Measurements from ENCODE around the gene VPS13C. TPM values are rescaled to one million over a fixed set of nuclear protein-coding genes. Genes with fewer than 3 reads are reported as not detected.

Gene VPS13C
- total RNA-seq, 1 experiment from 2014 or later = 180 TPM

- no peak overlapping the region for H3K4me2 ChIP-seq (ENCODE audit: low read depth, low read length, poor library complexity, severe bottlenecking)
- H3K9me3 ChIP-seq (ENCODE audit: low read length) = no peaks in the 10 kb centered on the region
- H3K4me3 ChIP-seq (ENCODE audit: low read length) = no peak overlapping the region
- no peaks in the 10 kb centered on the region for H3K36me3 ChIP-seq (ENCODE audit: insufficient read depth, low read length)
- no peak overlapping the region for H3K27ac ChIP-seq (ENCODE audit: low read length)
- no peak overlapping the region for H2AFZ ChIP-seq (ENCODE audit: low read length)
- H4K20me1 ChIP-seq (ENCODE audit: insufficient read depth, low read depth, low read length) = no peaks in the 10 kb centered on the region
- no peaks in the 10 kb centered on the region for H3K4me1 ChIP-seq (ENCODE audit: low read length)
- DNase-seq = no peak
- no peak overlapping the region for H3K9ac ChIP-seq (ENCODE audit: low read length)
- H3K79me2 ChIP-seq (ENCODE audit: low read length) = no peaks in the 10 kb centered on the region
- H3K27me3 ChIP-seq (ENCODE audit: low read length) = no peaks in the 10 kb centered on the region
- no peaks in the 10 kb centered on the region for H3K9me2 ChIP-seq (replicated peaks; ENCODE audit: insufficient read depth, low read length)
These were observed 247.8 kb downstream of the VPS13C start for GRCh38 chr15:61812476-61812875.

GRCh38 chr15:61811952-61812351 is 248.3 kb downstream of the VPS13C start:
- Histone ChIP-seq H3K4me3 (ENCODE audit: low read length) (no peak overlapping the region), H3K9me3 (ENCODE audit: low read length) (no peaks in the 10 kb centered on the region), H2AFZ (ENCODE audit: low read length) (no peak overlapping the region), H4K20me1 (ENCODE audit: insufficient read depth, low read depth, low read length) (no peaks in the 10 kb centered on the region), H3K36me3 (ENCODE audit: insufficient read depth, low read length) (no peaks in the 10 kb centered on the region), H3K9ac (ENCODE audit: low read length) (no peak overlapping the region), H3K27me3 (ENCODE audit: low read length) (no peaks in the 10 kb centered on the region), H3K4me2 (ENCODE audit: low read depth, low read length, poor library complexity, severe bottlenecking) (no peak overlapping the region), H3K27ac (ENCODE audit: low read length) (no peak overlapping the region), H3K9me2 (replicated peaks; ENCODE audit: insufficient read depth, low read length) (no peaks in the 10 kb centered on the region), H3K4me1 (ENCODE audit: low read length) (no peaks in the 10 kb centered on the region), H3K79me2 (ENCODE audit: low read length) (no peaks in the 10 kb centered on the region)
- no peak for DNase-seq

DNA sequence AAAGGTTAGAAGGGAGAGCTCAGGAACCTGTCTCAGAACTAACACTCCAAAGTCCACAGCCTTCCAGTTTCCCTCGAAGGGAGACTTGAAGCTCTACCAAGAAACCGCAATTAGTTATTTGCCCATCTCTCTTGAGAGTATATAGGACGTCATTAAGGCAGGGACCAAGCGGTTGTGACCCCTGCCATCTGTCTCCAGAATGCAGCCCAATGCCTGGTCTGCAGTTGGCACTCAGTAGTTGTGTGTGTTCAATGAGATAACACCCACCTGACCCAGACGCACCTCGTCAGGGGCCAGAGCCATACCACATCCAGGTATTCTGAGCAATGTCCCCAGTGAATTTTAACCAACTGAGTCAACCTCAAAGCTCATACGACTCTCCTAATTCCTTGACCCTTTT is 251.0 kb downstream of the VPS13C start:
- no peak for DNase-seq
- Histone ChIP-seq H3K79me2 (ENCODE audit: low read length) (no peaks in the 10 kb centered on the region), H3K9me2 (replicated peaks; ENCODE audit: insufficient read depth, low read length) (no peaks in the 10 kb centered on the region)

DNA sequence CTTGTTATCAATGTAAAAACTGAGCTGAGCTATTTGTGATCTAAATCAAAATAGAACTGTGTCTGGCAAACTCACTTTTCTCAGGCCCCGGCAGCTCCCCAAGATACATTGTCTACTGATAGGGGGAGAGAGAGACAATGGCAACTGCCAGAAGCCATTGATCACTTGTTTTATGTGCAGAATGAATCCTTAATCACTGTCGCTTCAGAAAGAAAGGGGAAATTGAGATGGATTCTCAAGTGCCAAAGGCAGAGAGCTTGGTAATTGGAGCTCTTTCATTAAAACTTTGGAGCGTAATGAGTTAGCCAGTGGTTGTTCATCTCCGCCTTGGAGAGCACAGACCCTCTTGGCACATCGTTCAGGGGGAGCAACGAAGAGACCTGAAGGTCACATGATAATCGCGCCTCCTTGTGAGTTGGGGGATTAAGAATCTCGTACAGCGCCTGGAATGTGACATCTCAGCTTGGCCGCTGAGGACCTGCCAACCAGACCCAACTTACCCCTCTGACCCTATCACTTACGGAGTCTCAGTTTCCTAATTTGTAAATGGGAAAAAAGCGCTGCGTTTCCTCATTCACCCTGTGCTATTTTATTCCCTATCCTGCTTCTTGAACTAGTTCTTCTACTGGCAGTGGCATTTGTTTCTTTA is 252.8 kb downstream of the VPS13C start:
- no peak for DNase-seq
- Histone ChIP-seq H3K9me2 (replicated peaks; ENCODE audit: insufficient read depth, low read length) (no peaks in the 10 kb centered on the region), H3K79me2 (ENCODE audit: low read length) (no peaks in the 10 kb centered on the region), H3K4me1 (ENCODE audit: low read length) (no peaks in the 10 kb centered on the region), H3K9me3 (ENCODE audit: low read length) (no peaks in the 10 kb centered on the region), H3K9ac (ENCODE audit: low read length) (no peak overlapping the region), H3K27ac (ENCODE audit: low read length) (no peak overlapping the region), H4K20me1 (ENCODE audit: insufficient read depth, low read depth, low read length) (no peaks in the 10 kb centered on the region), H3K36me3 (ENCODE audit: insufficient read depth, low read length) (no peaks in the 10 kb centered on the region), H3K27me3 (ENCODE audit: low read length) (no peaks in the 10 kb centered on the region), H3K4me2 (ENCODE audit: low read depth, low read length, poor library complexity, severe bottlenecking) (no peak overlapping the region), H3K4me3 (ENCODE audit: low read length) (no peak overlapping the region), H2AFZ (ENCODE audit: low read length) (no peak overlapping the region)

More for the DNA sequence above, 251.0 kb downstream of the VPS13C start:
- no peak overlapping the region for H3K27ac ChIP-seq (ENCODE audit: low read length)
- no peaks in the 10 kb centered on the region for H3K36me3 ChIP-seq (ENCODE audit: insufficient read depth, low read length)
- H3K4me3 ChIP-seq (ENCODE audit: low read length) = no peak overlapping the region
- H3K9me3 ChIP-seq (ENCODE audit: low read length) = no peaks in the 10 kb centered on the region
- H2AFZ ChIP-seq (ENCODE audit: low read length) = no peak overlapping the region
- H3K27me3 ChIP-seq (ENCODE audit: low read length) = no peaks in the 10 kb centered on the region
- H4K20me1 ChIP-seq (ENCODE audit: insufficient read depth, low read depth, low read length) = no peaks in the 10 kb centered on the region
- H3K4me1 ChIP-seq (ENCODE audit: low read length) = no peaks in the 10 kb centered on the region
- no peak overlapping the region for H3K4me2 ChIP-seq (ENCODE audit: low read depth, low read length, poor library complexity, severe bottlenecking)
- no peak overlapping the region for H3K9ac ChIP-seq (ENCODE audit: low read length)

Other genes starting within 250 kb of the VPS13C start
- gene C2CD4A, start 6.5 kb upstream of the VPS13C start, total RNA-seq (2014; rRNA removed; shearing (Covaris generic); ENCODE audit: low replicate concordance) = not detected in 2 replicates
- gene C2CD4B, start 104.8 kb upstream of the VPS13C start, total RNA-seq (2014; rRNA removed; shearing (Covaris generic); ENCODE audit: low replicate concordance) = not detected in 2 replicates

Measured in Karpas-422 (cell line).